HFFc6 (cell line): ENCODE measurements around the gene SLC39A10. TPM values are rescaled to one million over a fixed set of nuclear protein-coding genes. Genes with fewer than 3 reads are reported as not detected.

Experiments used
- DNase-seq: peaks from one replicate; pipeline ENCODE4 v3.0.0-alpha.2; 2018
- H3K27ac Mint-ChIP-seq: 2 replicates; pipeline ENCODE4 v1.8.0; 2020; ENCODE audit warnings: mild to moderate bottlenecking, mixed read lengths
- H3K27me3 Mint-ChIP-seq: 2 replicates; pipeline ENCODE4 v1.8.0; 2021; ENCODE audit warnings: mild to moderate bottlenecking, moderate library complexity, mixed read lengths; ENCODE audit not compliant: insufficient read depth
- H3K36me3 Mint-ChIP-seq: 2 replicates; pipeline ENCODE4 v1.8.0; 2021; ENCODE audit warnings: low read depth, mixed read lengths
- H3K4me1 Mint-ChIP-seq: 2 replicates; pipeline ENCODE4 v1.8.0; 2020; ENCODE audit warnings: low read depth, mixed read lengths
- H3K4me3 Mint-ChIP-seq: 2 replicates; pipeline ENCODE4 v1.8.0; 2020; ENCODE audit warnings: mild to moderate bottlenecking, moderate library complexity, mixed read lengths
- H3K9me3 Mint-ChIP-seq: 2 replicates; pipeline ENCODE4 v1.8.0; 2020; ENCODE audit warnings: mild to moderate bottlenecking, mixed read lengths
- total RNA-seq, 6 experiments: library from RNA; stranded (reverse); fragmentation: NEBNext Ultra II Directional; extraction: Animal tissue kit (Norgen Biotek cat#: 25700); gene quantifications; 2 replicates in 1 of 6; 3 replicates in 5 of 6; pipeline ENCODE4 v1.2.3, GENCODE V29; 2021
- TF ChIP-seq, protein P1 (sequence below): fragments of 200-600 bp; sonication (generic); IDR thresholded peaks from 2 replicates; pipeline ENCODE4 v1.5.0; 2021; ENCODE audit warnings: antibody characterized with exemption, mild to moderate bottlenecking

Gene SLC39A10
- total RNA-seq, 6 experiments from 2014 or later: 24.8 to 30.4 (median 27.7) TPM

DNA sequence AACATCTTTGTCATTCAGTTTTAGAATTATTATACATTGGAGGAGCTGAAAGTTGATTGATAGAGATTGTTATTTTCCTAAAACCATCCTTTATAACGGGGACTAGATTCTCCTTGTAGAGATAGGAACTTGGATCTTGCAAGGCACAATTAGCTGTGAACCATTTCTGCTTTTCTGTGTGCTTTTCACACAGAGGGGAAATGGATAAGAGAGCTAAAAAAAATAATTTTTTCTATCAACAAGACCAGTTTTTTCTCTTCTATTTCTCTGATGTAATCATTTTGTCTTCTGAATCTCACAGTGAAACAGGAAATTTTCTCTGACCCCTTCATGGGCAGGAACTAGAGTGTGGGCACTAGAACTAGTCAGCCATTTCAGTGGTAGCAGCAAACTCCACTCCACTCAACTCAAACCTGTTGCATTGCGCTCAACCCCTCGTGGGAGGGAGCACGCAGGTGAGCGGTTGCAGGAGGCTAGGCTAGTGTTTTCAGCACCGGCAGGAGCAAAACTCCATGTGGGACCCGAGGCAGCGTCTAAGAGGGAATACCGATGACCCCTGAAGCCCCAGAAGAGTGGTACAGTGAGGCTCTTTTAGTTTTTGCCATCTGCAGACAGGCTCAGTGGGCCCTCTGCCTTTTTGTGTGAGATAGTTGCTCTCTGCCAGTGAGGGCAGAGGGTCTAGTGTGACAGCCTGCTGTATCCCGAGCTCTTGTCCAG lies 24.0 kb upstream of the SLC39A10 start:
- no peaks in the 10 kb centered on the region for H3K36me3 Mint-ChIP-seq
- no peaks in the 10 kb centered on the region for H3K9me3 Mint-ChIP-seq
- H3K4me1 Mint-ChIP-seq: no peaks in the 10 kb centered on the region
- H3K4me3 Mint-ChIP-seq: no peak overlapping the region
- TF ChIP-seq, protein P1, sequence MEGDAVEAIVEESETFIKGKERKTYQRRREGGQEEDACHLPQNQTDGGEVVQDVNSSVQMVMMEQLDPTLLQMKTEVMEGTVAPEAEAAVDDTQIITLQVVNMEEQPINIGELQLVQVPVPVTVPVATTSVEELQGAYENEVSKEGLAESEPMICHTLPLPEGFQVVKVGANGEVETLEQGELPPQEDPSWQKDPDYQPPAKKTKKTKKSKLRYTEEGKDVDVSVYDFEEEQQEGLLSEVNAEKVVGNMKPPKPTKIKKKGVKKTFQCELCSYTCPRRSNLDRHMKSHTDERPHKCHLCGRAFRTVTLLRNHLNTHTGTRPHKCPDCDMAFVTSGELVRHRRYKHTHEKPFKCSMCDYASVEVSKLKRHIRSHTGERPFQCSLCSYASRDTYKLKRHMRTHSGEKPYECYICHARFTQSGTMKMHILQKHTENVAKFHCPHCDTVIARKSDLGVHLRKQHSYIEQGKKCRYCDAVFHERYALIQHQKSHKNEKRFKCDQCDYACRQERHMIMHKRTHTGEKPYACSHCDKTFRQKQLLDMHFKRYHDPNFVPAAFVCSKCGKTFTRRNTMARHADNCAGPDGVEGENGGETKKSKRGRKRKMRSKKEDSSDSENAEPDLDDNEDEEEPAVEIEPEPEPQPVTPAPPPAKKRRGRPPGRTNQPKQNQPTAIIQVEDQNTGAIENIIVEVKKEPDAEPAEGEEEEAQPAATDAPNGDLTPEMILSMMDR: no peak
- no peak for DNase-seq
- H3K27ac Mint-ChIP-seq: no peak overlapping the region
- peaks cover 2% of the 10 kb centered on the region for H3K27me3 Mint-ChIP-seq

DNA sequence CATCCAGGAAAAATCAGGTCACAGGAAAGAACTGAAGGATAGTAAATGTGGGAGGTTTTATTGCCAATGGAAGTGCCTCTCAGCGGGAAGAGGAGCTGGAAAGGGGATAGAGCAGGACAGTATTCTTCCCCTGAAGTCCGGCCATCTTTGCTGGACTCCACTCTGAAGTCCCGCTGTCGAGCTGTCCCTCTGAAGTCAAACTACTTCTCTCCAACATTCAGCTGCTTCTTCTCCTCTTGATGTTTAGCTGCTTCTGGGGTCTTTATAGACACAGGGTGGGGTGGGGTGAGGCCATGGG lies 23.5 kb upstream of the SLC39A10 start:
- Mint-ChIP-seq H3K9me3 (no peaks in the 10 kb centered on the region), H3K27ac (no peak overlapping the region), H3K4me1 (no peaks in the 10 kb centered on the region), H3K27me3 (peaks cover 2% of the 10 kb centered on the region), H3K4me3 (no peak overlapping the region), H3K36me3 (no peaks in the 10 kb centered on the region)
- DNase-seq: no peak
- TF ChIP-seq, protein P1: no peak

DNA sequence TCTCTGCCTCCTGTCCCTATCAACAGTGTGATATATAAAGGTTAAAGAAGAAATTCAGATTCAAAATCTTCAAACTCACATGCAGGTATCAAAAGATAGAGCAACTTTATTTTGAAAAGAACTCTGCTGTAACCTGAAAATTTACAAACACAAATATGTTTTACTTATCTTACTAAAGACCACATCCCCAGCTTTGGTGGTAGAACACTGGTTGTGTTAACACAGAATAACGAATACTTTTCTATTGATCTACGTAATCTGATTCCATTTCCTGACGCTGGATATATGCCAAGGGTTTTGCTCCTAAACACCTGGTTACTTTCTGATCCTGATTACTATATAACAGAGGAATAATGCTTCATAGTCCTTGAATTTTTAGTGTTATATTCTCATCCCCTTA lies 23.1 kb upstream of the SLC39A10 start:
- Mint-ChIP-seq H3K4me1 (no peaks in the 10 kb centered on the region), H3K36me3 (no peaks in the 10 kb centered on the region), H3K27ac (no peak overlapping the region), H3K27me3 (peaks cover 2% of the 10 kb centered on the region), H3K9me3 (no peaks in the 10 kb centered on the region), H3K4me3 (no peak overlapping the region)
- TF ChIP-seq, protein P1: no peak
- no peak for DNase-seq

DNA sequence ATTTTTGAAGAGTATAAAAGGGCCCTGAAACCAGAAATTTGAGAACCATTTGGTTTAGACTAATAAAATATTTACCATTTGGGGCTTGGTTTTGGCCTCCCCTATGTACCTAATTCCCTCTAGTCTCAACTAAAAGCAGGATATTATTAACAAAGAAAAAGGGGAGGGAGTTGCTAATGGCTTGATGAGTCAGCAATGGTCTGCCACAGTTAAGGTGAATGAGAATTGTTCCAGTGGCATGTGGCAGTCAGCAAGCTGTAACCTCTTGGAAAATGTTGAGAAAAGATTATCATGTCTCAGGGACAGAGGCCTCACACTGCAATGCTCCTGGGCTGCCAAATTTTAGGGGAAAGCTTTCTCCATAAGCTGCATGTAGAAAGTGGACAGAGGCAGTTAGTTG lies 20.1 kb upstream of the SLC39A10 start:
- no peaks in the 10 kb centered on the region for H3K4me1 Mint-ChIP-seq
- no peaks in the 10 kb centered on the region for H3K9me3 Mint-ChIP-seq
- no peak overlapping the region for H3K4me3 Mint-ChIP-seq
- DNase-seq: no peak
- no peaks in the 10 kb centered on the region for H3K36me3 Mint-ChIP-seq
- H3K27ac Mint-ChIP-seq: no peak overlapping the region
- TF ChIP-seq, protein P1: no peak
- H3K27me3 Mint-ChIP-seq: peaks cover 2% of the 10 kb centered on the region; the same call in 1 of the 2 replicates

DNA sequence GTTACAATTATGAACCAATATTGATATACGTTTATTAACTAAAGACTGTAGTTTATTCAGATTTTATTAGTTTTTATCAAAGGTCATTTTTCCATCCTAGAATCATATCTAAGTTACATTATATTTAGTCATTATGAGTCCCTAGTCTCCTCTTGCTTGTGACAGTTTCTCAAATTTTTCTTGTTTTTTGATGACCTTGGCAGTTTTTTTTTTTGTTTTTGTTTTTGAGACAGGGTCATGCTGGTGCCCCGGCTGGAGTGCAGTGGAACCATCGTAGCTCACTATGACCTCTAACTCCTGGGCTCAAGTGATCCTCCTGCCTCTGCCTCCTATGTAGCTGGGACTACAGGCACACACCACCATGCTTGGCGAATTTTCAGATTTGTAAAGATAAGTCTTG lies 18.3 kb upstream of the SLC39A10 start:
- H3K36me3 Mint-ChIP-seq: no peaks in the 10 kb centered on the region

More for the DNA sequence above, 18.3 kb upstream of the SLC39A10 start:
- Mint-ChIP-seq H3K27me3 (no peaks in the 10 kb centered on the region), H3K4me1 (no peaks in the 10 kb centered on the region), H3K27ac (no peak overlapping the region), H3K4me3 (no peak overlapping the region), H3K9me3 (no peaks in the 10 kb centered on the region)
- TF ChIP-seq, protein P1: no peak
- DNase-seq: no peak
